OCI-LY7 (cell line): Measurements from ENCODE around the gene EIF4G3.

Experiments used
- EZH2phosphoT487 ChIP-seq: fragments of 200-600 bp; sonication (generic); IDR thresholded peaks from 2 replicates; pipeline ENCODE4 v1.6.1; 2018; ENCODE audit warnings: low read depth, borderline replicate concordance, mild to moderate bottlenecking, mixed run types, antibody characterized with exemption, low read length, moderate library complexity, mixed read lengths
- TF ChIP-seq, protein P1 (sequence below): fragments of 200-600 bp; sonication (generic); conservative IDR thresholded peaks from 2 replicates; pipeline ENCODE4 v1.5.1; 2014; ENCODE audit warnings: mild to moderate bottlenecking, antibody characterized with exemption, low read length, moderate library complexity, mixed read lengths

DNA sequence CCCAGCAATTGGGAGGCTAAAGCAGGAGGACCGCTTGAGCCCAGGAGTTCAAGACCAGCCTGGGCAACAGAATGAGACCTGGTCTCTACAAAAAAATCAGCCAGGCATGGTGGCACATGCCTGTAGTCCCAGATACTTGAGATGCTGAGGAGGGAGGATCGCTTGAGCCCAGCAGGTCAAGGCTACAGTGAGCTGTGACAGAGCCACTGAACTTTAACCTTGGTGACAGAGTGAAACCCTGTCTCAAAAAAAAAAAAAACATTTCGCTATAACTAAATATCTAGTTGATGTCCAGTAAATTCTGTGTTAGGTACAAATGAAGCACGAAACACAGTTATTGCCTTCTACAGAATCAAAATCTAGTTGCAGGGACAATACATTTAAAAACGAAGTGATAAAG is 293.9 kb downstream of the EIF4G3 start:
- TF ChIP-seq, protein P1, sequence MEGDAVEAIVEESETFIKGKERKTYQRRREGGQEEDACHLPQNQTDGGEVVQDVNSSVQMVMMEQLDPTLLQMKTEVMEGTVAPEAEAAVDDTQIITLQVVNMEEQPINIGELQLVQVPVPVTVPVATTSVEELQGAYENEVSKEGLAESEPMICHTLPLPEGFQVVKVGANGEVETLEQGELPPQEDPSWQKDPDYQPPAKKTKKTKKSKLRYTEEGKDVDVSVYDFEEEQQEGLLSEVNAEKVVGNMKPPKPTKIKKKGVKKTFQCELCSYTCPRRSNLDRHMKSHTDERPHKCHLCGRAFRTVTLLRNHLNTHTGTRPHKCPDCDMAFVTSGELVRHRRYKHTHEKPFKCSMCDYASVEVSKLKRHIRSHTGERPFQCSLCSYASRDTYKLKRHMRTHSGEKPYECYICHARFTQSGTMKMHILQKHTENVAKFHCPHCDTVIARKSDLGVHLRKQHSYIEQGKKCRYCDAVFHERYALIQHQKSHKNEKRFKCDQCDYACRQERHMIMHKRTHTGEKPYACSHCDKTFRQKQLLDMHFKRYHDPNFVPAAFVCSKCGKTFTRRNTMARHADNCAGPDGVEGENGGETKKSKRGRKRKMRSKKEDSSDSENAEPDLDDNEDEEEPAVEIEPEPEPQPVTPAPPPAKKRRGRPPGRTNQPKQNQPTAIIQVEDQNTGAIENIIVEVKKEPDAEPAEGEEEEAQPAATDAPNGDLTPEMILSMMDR: no peak
- TF ChIP-seq EZH2phosphoT487: no peak
